ENCODE data around the gene ZNF462.

DNA sequence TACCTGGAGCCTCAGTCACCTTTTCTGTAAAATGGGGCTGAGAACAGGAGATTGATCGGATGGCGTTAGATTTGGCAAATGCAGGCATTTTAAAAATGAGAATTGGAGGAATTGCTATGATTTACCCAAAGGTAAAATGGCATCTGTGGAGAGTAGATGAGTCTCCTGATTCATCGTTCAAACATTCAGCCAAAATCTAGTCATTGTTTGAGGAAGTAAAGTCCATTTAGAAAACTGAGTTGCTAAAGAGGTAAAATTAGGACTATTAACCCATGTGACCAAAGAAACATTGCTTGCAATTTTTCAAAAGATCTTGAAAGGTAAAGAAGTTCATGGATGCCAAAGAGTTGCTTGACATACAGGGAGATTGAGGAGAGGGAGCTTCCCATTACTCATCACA lies 69.7 kb downstream of the ZNF462 start:
- TF ChIP-seq, protein P1, sequence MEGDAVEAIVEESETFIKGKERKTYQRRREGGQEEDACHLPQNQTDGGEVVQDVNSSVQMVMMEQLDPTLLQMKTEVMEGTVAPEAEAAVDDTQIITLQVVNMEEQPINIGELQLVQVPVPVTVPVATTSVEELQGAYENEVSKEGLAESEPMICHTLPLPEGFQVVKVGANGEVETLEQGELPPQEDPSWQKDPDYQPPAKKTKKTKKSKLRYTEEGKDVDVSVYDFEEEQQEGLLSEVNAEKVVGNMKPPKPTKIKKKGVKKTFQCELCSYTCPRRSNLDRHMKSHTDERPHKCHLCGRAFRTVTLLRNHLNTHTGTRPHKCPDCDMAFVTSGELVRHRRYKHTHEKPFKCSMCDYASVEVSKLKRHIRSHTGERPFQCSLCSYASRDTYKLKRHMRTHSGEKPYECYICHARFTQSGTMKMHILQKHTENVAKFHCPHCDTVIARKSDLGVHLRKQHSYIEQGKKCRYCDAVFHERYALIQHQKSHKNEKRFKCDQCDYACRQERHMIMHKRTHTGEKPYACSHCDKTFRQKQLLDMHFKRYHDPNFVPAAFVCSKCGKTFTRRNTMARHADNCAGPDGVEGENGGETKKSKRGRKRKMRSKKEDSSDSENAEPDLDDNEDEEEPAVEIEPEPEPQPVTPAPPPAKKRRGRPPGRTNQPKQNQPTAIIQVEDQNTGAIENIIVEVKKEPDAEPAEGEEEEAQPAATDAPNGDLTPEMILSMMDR (IDR thresholded peaks at IDR 0.05) = no peak
- no peak for TF ChIP-seq POLR2A (IDR thresholded peaks at IDR 0.05)
